GM19043 (cell line): ENCODE data around the gene MYH16.
"Not testable (repeated sequence)": the region's sequence is repeated elsewhere in the genome, so short reads cannot be mapped to it uniquely, and the experiment has no call there.

ENCODE experiments used
- ATAC-seq: cut with Tn5 transposase; IDR thresholded peaks from one replicate; pipeline ENCODE4 v1.9.1; 2021; ENCODE audit warnings: low read depth; ENCODE audit not compliant: unreplicated experiment

Gene MYH16

DNA sequence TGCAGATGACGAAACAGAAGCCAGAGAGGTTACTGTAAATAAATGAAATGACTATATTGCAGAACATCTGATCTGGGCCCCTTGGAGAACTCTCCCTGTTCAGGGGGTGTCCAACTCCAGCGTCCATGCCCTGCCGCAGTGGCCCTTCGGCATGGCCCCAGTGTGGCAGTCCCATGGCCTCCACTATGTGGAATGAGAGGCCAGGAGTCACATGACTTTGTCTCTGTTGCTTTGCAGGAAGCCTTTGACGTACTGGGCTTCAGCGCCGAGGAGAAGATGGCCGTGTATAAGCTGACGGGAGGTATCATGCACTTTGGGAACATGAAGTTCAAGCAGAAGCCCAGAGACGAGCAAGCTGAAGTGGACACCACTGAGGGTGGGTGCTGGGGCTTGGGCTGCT is 15.6 kb upstream of the MYH16 start:
- ATAC-seq, result no peak

DNA sequence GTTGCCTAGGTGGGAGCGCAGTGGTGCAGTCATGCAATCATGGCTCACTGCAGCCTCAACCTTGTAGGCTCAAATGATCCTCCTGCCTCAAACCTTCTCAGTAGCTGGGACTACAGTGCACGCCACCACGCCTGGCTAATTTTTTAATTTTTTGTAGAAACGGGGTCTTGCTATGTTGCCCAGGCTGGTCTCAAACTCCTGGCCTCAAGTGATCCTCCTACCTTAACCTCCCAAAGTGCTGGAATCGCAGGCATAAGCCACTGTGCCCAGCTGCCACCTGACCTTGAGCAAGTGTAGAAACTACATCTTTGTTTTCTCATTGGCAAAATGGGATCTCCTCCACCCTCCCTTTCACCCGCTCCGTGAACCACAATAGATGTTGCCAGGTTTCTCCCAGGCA is 15.0 kb upstream of the MYH16 start:
- no peak for ATAC-seq

DNA sequence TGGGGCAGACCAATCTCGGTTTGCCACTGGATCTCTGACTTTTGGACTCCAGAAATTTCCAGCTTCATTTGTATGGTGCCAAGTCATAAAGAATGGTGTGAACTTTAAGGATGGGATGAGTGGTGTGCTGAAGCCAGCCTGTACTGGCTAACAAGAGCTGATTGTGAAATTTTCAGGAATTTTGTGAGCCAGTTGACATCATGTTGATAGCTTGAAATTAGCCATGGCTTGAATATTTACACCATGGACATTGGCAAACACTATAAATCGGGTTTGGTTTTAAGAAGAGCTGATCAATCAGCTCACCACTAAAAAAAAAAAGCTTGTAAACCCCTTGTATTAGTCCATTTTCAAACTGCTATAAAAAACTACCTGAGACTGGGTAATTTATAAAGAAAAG is 14.1 kb upstream of the MYH16 start:
- ATAC-seq, result no peak

DNA sequence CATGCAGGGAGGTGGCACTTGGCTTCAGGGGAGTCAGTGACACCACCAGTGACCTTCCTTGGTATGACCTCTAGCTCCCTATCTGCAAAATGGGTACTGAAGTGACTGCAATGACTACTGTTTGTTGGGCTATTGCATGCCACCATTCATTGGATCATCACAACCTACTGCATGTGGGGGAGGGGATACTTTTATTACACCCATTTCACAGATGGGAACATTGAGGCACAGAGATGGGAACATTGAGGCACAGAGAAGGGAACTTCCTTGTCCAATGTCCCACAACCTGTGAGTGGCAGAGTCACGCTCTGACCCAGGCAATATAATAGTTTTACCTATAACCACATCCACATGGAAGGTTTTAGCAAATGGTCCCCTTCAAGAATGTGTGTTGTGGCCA is 12.2 kb upstream of the MYH16 start:
- no peak for ATAC-seq

DNA sequence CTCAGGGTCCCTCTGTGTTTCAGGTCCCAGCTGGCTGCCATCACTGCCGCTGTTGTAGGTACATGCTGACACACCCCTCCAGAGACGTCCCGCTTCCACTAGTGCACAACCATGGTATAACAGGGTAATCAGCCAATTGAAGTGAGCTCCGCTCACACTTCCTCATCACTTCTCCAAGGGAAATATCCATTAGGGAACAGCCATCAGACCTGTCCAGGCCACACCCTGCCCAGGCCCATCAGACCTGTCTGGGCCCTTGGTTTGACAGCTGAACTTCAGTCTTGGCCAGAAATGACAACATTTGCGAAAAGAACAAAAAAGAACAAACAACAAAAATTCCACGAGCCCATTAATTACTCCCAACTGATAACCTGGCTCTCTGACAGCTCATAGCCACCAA is 11.0 kb upstream of the MYH16 start:
- ATAC-seq, result no peak

DNA sequence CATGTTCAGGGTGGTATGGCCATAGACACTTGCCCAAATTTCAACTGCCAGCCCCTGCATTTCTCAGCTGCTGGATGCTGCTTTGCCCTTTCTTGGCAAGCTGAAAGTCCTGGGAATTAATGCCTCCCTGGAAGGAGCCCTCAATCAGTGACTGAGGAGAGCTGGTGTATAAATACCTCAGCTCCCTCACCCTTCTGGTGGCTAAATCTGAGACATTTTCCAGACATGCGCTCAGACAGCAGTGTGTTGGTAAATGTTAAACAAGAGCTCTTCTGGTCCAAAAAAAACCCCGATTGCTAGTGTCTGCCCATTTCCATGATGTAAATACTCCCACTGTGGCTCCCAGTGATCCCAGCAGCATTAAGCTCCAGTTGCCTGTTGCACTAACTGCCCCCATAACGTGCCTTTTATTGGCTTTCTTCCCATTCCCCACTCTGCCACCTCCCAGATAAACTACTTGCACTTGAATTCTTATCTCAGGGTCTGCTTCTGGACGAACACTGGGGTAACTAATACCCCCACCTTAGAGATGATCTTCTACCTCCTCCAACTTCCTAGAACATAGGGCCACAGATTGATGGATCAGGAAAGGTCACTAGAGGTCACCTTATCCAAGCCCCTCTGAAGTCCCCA is 6.7 kb upstream of the MYH16 start:
- ATAC-seq, result no peak

DNA sequence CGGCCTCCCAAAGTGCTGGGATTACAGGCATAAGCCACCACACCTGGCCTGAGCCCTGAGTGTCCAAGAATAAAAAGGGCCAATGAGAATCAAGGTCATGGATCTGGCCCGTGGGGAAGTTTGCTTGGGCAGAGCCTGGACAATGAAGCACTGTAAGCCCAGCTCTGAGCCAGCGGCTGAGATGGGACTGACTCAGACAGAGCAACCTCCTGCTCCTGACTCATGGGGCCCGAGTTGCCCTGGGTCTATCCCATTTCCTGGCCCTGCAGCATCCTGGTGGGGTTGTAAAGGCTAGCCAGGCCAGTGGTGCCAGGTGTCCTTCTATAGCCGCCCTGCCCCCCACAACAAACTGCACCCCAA is 5.2 kb upstream of the MYH16 start:
- no peak for ATAC-seq

DNA sequence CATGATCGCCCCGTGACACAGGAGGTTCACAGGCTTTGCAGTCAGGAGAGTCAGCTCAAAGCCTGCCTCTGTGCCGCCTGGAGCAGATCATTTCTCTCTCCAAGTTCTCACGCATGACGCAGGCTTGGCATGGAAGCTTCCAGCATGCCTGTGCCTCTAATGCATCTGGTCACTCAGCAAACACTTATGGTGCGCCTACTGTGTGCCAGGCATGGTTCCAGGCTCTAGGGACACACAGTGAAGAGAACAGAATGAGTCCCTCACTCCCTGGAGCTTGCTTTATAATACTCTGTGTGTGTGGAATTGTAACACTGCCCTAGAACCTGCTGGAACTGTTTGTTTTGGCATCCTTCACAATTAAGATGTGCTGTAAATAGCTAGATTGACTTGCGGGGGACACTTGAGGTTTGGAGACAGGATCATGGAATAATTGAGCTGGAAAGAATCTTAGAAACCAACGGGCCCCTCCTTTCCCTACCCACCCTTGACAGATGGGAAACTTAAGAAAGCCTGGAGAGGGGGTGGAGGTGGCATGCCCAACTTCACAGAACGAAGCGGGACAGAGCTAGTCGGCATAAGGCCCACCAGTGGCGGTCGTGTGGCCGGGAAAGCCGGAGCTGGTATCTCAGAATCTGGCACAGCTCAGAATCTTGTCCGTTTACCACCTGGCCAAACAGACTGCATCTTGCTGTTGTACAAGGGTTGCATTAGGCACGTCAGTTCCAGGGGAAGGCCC is 4.6 kb upstream of the MYH16 start:
- no peak for ATAC-seq

DNA sequence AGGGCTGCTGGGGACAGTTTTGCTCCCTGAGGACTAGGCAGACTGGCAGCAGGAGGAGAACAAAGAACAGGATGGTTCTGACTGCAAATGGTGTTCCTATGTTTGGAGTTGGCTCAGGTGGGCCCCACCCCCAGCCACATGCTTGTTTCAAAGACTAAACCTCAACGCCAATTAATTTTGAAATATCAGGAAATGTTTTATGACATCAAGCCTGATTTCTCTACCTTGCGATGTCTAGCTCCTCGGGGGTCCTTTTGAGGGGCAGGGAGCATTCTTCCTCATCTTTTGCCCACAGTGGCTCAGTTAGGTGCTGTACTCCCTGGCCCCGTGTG is 4.1 kb upstream of the MYH16 start:
- no peak for ATAC-seq

DNA sequence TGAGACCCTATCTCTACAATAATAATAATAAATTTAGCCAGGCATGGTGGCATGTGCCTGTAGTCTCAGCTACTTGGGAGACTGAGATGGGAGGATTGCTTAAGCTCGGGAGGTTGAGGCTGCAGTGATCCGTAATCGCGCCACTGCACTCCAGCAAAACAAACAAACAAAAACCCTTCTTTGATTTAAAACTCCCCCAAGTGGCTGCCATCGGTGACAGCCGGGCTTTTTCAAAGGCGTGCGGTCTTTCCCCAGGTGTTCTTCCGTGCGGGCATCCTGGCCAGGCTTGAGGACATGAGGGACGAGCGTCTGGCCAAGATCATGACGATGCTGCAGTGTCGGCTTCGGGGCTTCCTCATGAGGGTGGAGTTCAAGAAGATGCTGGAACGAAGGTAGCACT is 1.9 kb upstream of the MYH16 start:
- no peak for ATAC-seq

DNA sequence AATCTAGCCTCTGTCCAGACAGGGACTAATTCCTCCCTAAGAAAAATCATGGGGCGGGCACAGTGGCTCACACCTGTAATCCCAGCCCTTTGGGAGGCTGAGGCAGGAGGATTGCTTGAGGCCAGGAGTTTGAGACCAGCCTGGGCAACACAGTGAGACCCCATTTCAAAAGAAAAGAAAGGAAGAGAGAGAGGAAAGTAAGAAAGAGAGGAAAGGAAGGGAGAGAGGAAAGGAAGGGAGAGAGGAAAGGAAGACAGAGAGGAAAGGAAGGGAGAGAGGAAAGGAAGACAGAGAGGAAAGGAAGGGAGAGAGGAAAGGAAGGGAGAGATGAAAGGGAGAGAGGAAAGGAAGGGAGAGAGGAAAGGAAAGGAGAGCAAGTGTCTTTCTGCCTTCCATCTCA is 922 bp downstream of the MYH16 start:
- not testable (repeated sequence) for ATAC-seq

DNA sequence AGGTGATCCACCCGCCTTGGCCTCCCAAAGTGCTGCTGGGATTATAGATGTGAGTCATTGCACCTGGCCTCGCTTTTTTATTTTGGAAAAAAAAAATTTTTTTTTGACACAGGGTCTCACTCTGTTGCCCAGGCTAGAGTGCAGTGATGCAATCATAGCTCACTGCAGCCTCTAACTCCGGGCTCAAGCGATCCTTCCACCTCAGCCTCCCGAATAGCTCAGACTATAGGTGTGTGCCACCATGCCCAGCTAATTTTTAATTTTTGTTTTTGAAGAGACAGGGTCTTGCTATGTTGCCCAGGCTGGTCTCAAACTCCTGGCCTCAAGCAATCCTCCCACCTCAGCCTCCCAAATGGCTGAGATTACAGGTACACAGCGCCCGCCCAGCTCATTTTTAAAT is 2.3 kb downstream of the MYH16 start:
- ATAC-seq, result not testable (repeated sequence)

DNA sequence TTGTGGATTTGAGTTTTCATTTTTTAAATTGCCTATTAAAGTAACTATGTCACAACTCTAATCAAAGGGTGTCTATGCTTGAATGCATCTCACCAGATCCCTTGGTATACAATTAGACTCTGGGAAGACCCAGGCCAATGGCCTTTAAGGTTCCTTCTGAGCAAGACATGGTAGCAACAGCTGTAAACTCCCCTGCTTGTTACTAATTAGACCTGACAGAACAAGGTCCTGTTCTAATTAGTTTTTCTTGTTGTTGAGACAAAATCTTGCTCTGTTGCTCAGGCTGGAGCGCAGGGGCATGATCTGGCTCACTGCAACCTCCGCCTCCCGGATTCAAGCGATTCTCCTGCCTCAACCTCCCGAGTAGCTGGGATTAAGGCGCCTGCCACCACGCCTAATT is 2.9 kb downstream of the MYH16 start:
- ATAC-seq, result no peak

DNA sequence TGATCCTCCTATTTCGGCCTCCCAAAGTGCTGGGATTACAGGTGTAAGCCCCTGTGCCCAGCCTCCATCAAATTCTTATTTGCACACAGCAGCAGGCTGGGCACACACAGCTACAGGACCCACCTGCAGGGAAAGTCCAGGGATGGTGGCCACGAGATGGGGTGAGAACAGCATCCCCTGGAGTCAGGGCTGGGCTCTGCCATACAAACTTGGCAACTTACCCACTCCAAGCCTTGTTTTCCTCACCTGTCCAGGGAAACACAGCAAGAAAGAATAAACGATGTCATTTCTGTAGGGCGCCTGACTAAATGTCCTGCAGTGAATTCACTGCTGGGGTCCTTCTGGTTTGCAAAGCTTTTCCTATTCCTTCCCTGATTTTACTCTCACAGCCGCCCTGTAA is 5.5 kb downstream of the MYH16 start:
- no peak for ATAC-seq

DNA sequence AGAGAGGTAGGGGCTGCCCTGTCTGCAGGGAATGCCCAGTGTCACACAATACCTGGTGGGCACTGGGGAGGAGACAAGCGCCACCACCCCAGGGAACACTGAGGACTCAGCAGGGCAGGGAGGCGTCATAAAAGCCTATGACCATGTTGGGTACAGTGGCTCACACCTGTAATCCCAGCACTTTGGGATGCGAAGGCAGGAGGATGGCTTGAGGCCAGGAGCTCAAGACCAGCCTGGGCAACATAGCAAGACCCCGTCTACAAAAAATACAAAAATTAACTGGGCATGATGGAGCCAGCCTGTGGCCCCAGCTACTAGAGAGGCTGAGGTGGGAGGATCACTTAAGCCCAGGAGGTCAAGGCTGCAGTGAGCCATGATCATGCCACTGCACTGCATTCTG is 11.5 kb downstream of the MYH16 start:
- ATAC-seq, result not testable (repeated sequence)

DNA sequence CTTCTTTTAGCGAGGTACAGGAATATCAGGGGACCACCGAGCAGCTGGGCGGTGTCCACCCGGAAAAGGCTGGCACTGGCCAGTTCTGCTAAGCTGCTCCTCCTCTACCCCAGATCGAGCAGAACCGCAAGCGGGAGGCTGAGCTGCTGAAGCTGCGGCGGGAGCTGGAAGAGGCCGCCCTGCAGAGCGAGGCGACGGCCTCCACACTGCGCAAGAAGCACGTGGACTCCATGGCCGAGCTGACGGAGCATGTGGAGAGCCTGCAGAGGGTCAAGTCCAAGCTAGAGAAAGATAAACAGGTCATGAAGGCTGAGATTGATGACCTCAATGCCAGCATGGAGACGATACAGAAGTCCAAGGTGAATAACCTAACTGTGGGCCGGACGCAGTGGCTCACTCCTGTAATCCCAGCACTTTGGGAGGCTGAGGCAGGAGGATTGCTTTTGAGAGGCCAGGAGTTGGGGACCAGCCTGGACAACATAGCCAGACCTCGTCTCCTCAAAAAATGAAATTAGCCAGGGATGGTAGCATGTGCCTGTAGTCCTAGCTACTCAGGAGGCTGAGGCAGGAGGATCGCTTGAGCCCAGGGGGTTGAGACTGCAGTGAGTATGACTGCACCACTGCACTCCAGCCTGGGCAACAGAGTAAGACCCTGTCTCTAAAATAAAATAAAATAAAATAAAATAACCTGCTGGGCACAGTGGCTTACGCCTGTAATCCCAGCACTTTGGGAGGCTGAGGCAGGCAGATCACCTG is 15.3 kb downstream of the MYH16 start:
- ATAC-seq, result no peak

DNA sequence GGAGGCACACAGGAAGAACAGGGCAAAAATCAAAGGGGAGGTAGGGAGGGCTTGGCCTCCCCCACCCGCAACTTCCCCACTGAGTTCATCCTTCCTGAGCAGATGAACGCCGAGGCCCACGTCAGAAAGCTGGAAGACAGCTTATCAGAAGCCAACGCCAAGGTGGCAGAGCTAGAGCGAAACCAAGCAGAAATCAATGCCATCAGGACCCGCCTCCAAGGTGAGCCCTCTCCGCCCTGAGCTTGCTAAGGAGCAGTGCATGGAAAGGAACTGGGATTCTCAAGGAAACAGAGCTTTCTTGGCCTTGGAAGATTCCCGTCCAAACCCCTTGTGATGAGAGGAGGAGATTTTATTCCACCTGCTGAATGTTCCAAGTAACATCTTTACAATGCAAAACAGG is 16.5 kb downstream of the MYH16 start:
- no peak for ATAC-seq

DNA sequence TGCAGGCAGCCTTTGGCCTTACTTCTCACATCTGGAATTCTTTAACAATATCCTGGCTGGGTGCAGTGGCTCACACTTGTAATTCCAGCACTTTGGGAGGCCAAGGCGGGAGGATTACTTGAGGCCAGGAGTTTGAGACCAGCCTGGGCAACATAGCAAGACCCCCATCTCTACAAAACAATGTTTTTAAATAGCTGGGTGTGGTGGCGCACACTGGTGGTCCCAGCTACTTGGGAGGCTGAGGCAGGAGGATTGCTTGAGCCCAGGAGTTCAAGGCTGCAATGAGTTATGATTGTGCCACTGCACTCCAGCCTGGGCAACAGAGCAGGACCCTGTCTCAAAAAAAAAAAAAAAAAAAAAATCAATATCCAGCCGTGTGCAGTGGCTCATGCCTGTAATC is 17.5 kb downstream of the MYH16 start:
- not testable (repeated sequence) for ATAC-seq

DNA sequence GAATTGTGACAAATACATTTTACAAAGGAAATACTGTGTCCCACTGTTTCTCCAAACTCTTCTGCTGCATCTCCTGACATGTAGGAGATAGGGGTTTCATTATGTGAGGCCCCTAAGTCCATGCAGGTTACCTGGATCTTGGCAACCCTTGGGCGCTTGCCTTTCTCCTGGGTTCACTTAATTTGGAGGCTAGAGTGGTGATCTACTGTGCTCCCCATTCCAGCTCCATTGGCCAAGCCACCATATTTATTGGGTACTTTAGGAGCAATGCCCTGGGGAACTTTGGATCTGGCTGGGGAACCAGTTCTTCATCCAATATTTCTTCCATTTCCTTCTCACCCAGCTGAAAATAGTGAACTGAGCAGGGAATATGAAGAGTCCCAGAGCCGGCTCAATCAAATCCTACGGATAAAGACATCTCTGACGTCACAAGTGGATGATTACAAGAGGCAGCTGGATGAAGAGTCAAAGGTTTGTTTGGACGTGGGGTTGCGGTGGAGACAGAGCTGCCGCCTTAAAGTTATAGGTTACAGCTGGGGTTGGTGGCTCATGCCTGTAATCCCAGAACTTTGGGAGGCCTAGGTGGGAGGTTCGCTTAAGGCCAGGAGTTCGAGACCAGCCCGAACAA is 18.5 kb downstream of the MYH16 start:
- ATAC-seq, result no peak

DNA sequence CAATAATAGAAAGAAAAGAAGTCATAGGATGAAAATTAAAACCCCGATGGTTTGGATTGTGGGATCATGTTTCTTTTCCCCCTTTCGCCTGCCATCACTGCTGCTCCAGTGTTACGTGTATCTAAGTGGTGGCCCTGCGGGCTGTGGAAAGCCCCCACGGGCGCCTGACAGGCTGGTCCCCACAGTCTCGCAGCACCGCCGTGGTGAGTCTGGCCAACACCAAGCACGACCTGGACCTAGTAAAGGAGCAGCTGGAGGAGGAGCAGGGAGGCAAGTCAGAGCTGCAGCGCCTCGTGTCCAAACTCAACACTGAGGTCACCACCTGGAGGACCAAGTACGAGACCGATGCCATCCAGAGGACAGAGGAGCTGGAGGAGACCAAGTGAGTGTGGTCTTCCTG is 19.5 kb downstream of the MYH16 start:
- no peak for ATAC-seq

DNA sequence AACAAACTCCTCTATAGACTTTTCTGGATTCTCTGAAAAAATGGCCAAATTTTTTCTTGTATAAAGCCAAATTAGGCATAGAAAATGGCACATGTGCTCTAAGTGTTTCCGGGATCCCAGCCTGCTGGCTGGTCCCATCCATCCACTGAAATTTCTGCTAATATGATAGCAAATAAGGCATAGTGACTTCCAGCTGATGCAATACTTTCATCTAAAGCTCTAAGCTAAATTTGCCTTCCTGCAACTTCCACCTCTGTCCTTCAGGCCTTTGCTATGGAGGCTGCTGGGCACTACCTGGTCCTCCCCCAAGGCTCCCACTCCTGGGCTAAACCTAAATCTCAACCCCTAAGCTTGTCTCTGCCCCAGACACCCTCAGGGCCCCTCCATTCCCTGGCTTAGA is 20.5 kb downstream of the MYH16 start:
- ATAC-seq, result no peak

DNA sequence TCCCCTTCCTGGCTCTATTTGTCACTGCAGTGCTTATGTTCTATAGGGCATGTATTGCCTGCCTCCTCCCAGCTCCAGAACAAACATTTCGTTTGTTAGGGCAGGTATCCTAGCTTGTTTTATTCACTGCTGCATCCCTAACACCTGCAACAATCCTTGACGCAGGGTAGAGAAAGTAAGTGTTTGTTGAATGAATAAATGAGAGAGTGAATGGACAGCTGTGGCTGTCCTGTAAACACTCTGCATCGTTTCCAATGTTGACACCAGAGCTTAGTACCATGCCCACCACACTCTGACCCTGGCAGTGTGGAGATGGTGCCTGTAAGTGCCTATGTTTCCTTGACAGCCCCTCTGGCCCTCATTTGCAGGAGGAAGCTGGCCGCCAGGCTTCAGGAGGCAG is 21.0 kb downstream of the MYH16 start:
- ATAC-seq, result no peak
